Measurements from ENCODE around the gene SAMD10. TPM values are rescaled to one million over a fixed set of nuclear protein-coding genes. Genes with fewer than 3 reads are reported as not detected.

Gene SAMD10
- total and polyA plus RNA-seq, 2 of the 8 experiments (the other 6 are each of a cell fraction or from before 2014, with no cell fraction given) = 3.0 to 5.2 TPM

GRCh38 chr20:63932606-63933160 lies 46.8 kb downstream of the SAMD10 start (continued):
- no peak for TF ChIP-seq EP300 (IDR thresholded peaks at IDR 0.05; ENCODE audit: borderline replicate concordance in 1 of 2, low read depth in 2 of 2, low read length in 2 of 2)
- peak; percentile 91 for TF ChIP-seq EGR1 (IDR thresholded peaks at IDR 0.05; ENCODE audit: borderline replicate concordance, low read depth, low read length)
- no peak for TF ChIP-seq ATF2 (IDR thresholded peaks at IDR 0.05; ENCODE audit: low read length)
- TF ChIP-seq JUN (IDR thresholded peaks at IDR 0.05; ENCODE audit: low read depth, low read length) = no peak
- TF ChIP-seq SAP30 (IDR thresholded peaks at IDR 0.05; ENCODE audit: insufficient read depth, insufficient replicate concordance, low read length) = no peak

Measured in H1 (cell line).